Activated CD4-positive, alpha-beta T cell treated with anti-CD3 and anti-CD28 coated beads, Interleukin-2, amount 50 U/mL, for 4 hours (primary cell): ENCODE measurements around the gene MSMO1.
"Not testable (repeated sequence)": the region's sequence is repeated elsewhere in the genome, so short reads cannot be mapped to it uniquely, and the experiment has no call there.

ENCODE experiments used
- DNase-seq, 2 experiments: peaks; one replicate each; pipeline ENCODE4 v3.0.0-alpha.2; 2020

Gene MSMO1

GRCh38 chr4:165327211-165328100 lies at the start of gene MSMO1:
MSMO1 (plus strand) TSS chr4:165327669; CDS start chr4:165333371, 5,702 bp downstream.
- peak; percentile 97 for DNase-seq

GRCh38 chr4:165279531-165279930 lies 47.9 kb upstream of the MSMO1 start:
- not testable (repeated sequence) for DNase-seq

- not testable (repeated sequence) for DNase-seq
Observed at GRCh38 chr4:165284697-165285096, 42.8 kb upstream of the MSMO1 start.

- DNase-seq: not testable (repeated sequence)
Observed at GRCh38 chr4:165286619-165287340, 40.7 kb upstream of the MSMO1 start.

DNA sequence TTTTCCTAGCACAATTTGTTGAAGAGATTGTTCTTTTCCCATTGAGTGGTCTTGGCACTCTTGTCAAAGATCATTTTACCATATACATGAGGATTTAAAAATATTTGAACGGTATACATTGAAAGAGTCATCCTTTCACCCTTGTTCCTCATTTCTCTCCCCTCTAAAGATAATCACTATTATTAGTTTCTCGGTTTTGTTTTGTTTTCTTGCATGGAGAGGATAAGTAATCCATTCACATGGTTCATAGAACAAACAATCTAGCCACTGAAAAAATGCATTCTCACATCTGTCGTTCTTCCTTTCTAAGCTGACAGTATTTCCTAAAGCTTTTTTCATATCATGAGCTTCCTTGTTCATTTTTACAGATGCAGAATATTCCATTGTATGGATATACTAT lies 39.2 kb upstream of the MSMO1 start:
- DNase-seq: no peak

DNA sequence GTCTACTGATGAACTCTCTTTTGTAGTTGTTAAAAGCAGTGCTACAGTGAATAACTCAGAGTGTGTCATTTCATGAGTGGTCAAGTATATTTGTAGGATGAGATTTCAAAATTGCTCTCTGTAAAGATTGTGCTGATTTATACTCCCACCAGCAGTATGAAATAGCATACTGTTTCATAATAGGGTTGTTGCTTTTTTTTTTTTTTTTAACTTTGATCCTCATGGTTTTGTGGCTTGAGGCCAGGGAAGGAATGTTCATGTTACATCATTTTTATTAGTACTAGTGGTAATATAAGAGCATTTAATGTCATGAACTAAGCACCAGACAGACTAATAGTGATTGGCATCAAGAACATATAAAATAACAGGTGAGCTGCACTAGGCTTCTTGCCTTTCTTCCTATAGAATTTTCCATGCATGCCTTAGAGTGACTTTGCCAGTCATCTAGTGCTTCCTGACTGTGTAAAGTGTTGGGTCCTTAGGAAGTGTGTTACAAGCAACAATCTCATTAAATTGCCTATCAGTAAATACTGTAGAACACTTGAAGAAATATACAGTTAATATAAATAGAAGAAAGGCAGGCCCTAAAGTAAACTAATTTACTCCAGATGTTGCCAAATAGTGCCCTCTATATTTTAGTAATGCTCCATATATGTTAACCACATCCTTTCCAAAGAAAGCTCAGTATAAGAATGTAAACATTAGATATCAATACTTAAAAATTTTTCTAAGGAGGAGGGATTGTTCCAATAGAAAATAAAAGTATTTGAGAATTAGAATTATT lies 38.6 kb upstream of the MSMO1 start:
- DNase-seq: no peak

GRCh38 chr4:165289423-165289785 lies 38.1 kb upstream of the MSMO1 start:
- no peak for DNase-seq

DNA sequence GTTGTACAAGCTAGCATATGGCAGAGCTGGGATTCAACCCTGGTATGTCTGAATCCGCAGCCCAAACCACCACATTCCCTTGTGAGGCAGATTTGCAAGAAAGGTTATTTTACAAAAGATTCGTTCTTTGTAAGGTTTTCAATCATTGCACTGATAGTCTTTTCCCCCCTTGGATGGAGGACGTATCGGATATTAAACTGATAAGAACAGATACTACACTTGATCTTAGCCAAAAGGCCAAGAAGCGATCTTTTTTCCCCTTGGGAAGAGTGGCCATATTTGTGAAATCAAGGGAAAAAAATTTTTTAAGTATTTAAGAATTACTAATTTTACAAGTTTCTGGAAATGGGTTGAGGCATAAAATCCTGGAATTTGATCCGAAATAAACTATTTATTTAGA lies 34.4 kb upstream of the MSMO1 start:
- DNase-seq: no peak

GRCh38 chr4:165293927-165294649 lies 33.4 kb upstream of the MSMO1 start:
- no peak for DNase-seq

DNA sequence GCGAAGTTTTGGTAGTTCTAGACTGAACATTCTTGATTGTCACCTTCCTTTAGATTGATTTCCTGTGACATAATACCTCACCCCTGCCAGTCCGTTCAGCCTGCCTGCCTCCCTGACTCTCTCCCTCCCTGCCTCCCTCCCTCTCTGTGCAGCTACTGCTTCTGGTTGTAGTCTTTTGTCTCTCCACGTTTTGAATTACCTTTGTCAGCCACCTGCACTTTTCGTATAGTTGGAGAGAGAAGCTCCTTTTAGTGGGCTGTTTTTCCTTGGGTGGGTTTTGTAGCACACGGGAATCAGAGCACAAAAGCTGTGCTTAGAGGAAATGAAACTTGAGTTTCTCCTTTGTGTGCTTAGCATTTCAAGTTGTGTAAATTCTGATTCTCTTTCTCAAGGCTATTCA lies 32.6 kb upstream of the MSMO1 start:
- peak in 1 of 2 experiments; percentile 1 for DNase-seq

DNA sequence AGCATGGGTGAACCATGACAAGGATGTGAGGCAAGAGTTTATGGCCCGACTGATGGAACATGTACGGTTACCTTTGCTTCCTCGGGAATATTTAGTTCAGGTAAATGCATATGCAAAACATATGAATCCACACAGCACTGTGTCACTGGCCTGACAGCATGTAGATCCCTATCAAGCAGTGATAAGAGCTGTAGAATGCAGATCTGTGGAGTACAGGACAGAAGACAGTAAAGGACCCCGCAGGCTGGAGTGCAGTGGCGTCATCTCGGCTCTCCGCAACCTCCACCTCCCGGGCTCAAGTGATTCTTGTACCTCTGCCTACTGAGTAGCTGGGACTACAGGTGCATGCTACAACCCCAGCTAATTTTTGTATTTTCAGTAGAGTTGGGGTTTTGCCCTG lies 29.8 kb upstream of the MSMO1 start:
- DNase-seq: no peak

GRCh38 chr4:165299399-165300060 lies 27.9 kb upstream of the MSMO1 start:
- no peak for DNase-seq

GRCh38 chr4:165301833-165302232 lies 25.6 kb upstream of the MSMO1 start:
- DNase-seq: no peak

DNA sequence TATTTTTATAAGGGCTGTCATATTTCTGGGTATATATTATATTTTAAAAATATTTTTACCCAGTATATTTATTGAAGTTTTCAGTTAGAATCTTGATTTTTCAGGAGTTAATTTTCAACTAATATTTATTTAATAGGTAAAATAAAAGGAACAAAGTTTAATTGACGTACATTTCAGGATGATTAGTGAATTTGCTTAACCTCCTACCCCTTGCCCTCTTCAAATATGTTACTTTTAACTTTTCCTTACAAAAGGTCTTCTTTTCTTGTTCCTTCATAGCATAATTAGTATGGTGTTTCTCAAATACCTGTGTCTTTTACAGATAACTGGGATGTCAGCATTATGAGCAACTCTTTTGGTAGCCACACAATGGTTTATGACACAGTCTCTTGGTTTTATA lies 24.8 kb upstream of the MSMO1 start:
- no peak for DNase-seq

- DNase-seq: no peak
Observed at GRCh38 chr4:165308166-165308565, 19.3 kb upstream of the MSMO1 start.

DNA sequence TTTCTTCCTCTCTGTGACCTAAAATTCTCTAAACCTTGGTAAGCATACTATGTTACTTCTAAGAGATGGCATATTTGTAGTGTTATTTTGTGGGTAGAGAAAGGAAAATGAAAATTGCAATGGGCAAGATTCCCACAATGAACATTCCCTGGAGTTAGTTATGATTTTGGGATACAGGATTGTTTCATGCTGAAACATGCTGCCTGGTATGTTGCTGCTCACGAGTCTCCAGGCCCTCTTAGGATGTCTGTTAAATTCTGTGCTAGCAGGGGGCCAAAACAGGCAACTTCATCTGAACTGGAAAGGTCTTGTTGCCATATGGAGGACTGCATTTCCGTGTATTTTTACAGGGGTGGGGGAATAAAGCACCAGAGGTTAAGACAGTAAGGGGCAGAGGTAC lies 18.9 kb upstream of the MSMO1 start:
- DNase-seq: no peak

- DNase-seq: no peak
Observed at GRCh38 chr4:165309456-165309855, 18.0 kb upstream of the MSMO1 start.

GRCh38 chr4:165312506-165312905 lies 15.0 kb upstream of the MSMO1 start:
- DNase-seq: no peak

GRCh38 chr4:165319030-165319429 lies 8.4 kb upstream of the MSMO1 start:
- no peak for DNase-seq

GRCh38 chr4:165319509-165319908 lies 8.0 kb upstream of the MSMO1 start:
- DNase-seq: no peak

GRCh38 chr4:165324236-165324917 lies 3.1 kb upstream of the MSMO1 start:
- DNase-seq: no peak

GRCh38 chr4:165324918-165325304 lies 2.6 kb upstream of the MSMO1 start:
- no peak for DNase-seq
